PC-9 (cell line): ENCODE data around the gene CTNNAL1.

ENCODE experiments used
- CTCF ChIP-seq: fragments of 200-600 bp; sonication (generic); conservative IDR thresholded peaks from 2 replicates; pipeline ENCODE4 v1.6.1; 2017; ENCODE audit warnings: mixed run types, antibody characterized with exemption, mild to moderate bottlenecking, moderate library complexity
- EZH2 ChIP-seq: fragments of 200-600 bp; sonication (generic); IDR thresholded peaks from 2 replicates; pipeline ENCODE4 v1.8.0; 2017; ENCODE audit warnings: antibody characterized with exemption, low read depth

- no peak for TF ChIP-seq CTCF
- no peak for TF ChIP-seq EZH2
These were observed 39.4 kb downstream of the CTNNAL1 start for GRCh38 chr9:108973895-108974294.
